Astrocyte (in vitro differentiated cells and primary cell): ENCODE measurements around the gene FHIP2A. TPM values are rescaled to one million over a fixed set of nuclear protein-coding genes. Genes with fewer than 3 reads are reported as not detected.
"Not testable (repeated sequence)": the region's sequence is repeated elsewhere in the genome, so short reads cannot be mapped to it uniquely, and the experiment has no call there.

Source experiments
- DNase-seq: peaks from one replicate; pipeline ENCODE4 v3.0.0-alpha.2; 2010; ENCODE audit warnings: low read depth
- FAIRE-seq: peaks from 2 replicates; lab custom pipeline; 2011; peaks lifted over from hg19 to GRCh38; lab: Jason Lieb, UNC
- H2AFZ ChIP-seq: 2 replicates; pipeline ENCODE4 v1.6.0; 2012; ENCODE audit warnings: low read depth, low read length, inconsistent platforms
- H3K27ac ChIP-seq: 2 replicates; pipeline ENCODE4 v1.5.1; 2011; ENCODE audit warnings: low read depth, low read length, inconsistent platforms
- H3K27me3 ChIP-seq: 2 replicates; pipeline ENCODE4 v1.6.0; 2011; ENCODE audit warnings: low read length, inconsistent platforms; ENCODE audit not compliant: insufficient read depth
- H3K36me3 ChIP-seq: 2 replicates; pipeline ENCODE4 v1.5.1; 2011; ENCODE audit warnings: low read length, inconsistent platforms; ENCODE audit not compliant: insufficient read depth
- H3K4me1 ChIP-seq: 2 replicates; pipeline ENCODE4 v1.5.1; 2011; ENCODE audit warnings: low read length, inconsistent platforms; ENCODE audit not compliant: insufficient read depth
- H3K4me2 ChIP-seq: 2 replicates; pipeline ENCODE4 v1.6.0; 2012; ENCODE audit warnings: low read length, inconsistent platforms
- H3K4me3 ChIP-seq: 2 replicates; pipeline ENCODE4 v1.5.1; 2011; ENCODE audit warnings: low read depth, mild to moderate bottlenecking, low read length, inconsistent platforms; ENCODE audit not compliant: insufficient read depth
- H3K79me2 ChIP-seq: 2 replicates; pipeline ENCODE4 v1.6.0; 2012; ENCODE audit warnings: mild to moderate bottlenecking, low read length, inconsistent platforms; ENCODE audit not compliant: insufficient read depth
- H3K9ac ChIP-seq: 2 replicates; pipeline ENCODE4 v1.6.0; 2012; ENCODE audit warnings: mild to moderate bottlenecking, low read length, inconsistent platforms
- H3K9me3 ChIP-seq: 2 replicates; pipeline ENCODE4 v1.5.1; 2012; ENCODE audit warnings: low read depth, mild to moderate bottlenecking, low read length, inconsistent platforms; ENCODE audit not compliant: insufficient read depth
- H4K20me1 ChIP-seq: 2 replicates; pipeline ENCODE4 v1.6.0; 2012; ENCODE audit warnings: low read length, inconsistent platforms; ENCODE audit not compliant: insufficient read depth
- H3K27ac Mint-ChIP-seq: one replicate; pipeline ENCODE4 v1.8.0; 2021; ENCODE audit warnings: mild to moderate bottlenecking, mixed read lengths; ENCODE audit not compliant: unreplicated experiment
- H3K27me3 Mint-ChIP-seq: one replicate; pipeline ENCODE4 v1.8.0; 2021; ENCODE audit warnings: low read depth, mixed read lengths; ENCODE audit not compliant: unreplicated experiment
- H3K36me3 Mint-ChIP-seq: one replicate; pipeline ENCODE4 v1.8.0; 2021; ENCODE audit warnings: low read depth, mixed read lengths; ENCODE audit not compliant: unreplicated experiment
- H3K4me1 Mint-ChIP-seq: one replicate; pipeline ENCODE4 v1.8.0; 2021; ENCODE audit warnings: low read depth, mixed read lengths; ENCODE audit not compliant: unreplicated experiment
- H3K4me3 Mint-ChIP-seq: one replicate; pipeline ENCODE4 v1.8.0; 2021; ENCODE audit warnings: mild to moderate bottlenecking, moderate library complexity, mixed read lengths; ENCODE audit not compliant: unreplicated experiment
- H3K9me3 Mint-ChIP-seq: one replicate; pipeline ENCODE4 v1.8.0; 2021; ENCODE audit warnings: mild to moderate bottlenecking, mixed read lengths; ENCODE audit not compliant: unreplicated experiment
- EZH2 ChIP-seq: IDR thresholded peaks from 2 replicates; pipeline ENCODE4 v1.6.1; 2012; ENCODE audit warnings: mild to moderate bottlenecking, low read length, inconsistent platforms; ENCODE audit not compliant: insufficient read depth
- total RNA-seq: library from RNA; stranded (reverse); gene quantifications from 2 replicates; pipeline ENCODE4 v1.2.1, GENCODE V29; 2021
- TF ChIP-seq, protein P1 (sequence below): IDR thresholded peaks from 2 replicates; pipeline ENCODE4 v1.5.1; 2011; ENCODE audit warnings: low read depth, mild to moderate bottlenecking, inconsistent platforms, low read length, moderate library complexity; ENCODE audit not compliant: insufficient read depth

Gene FHIP2A
- total RNA-seq, 1 donor from 2014 or later = 38.2 TPM

DNA sequence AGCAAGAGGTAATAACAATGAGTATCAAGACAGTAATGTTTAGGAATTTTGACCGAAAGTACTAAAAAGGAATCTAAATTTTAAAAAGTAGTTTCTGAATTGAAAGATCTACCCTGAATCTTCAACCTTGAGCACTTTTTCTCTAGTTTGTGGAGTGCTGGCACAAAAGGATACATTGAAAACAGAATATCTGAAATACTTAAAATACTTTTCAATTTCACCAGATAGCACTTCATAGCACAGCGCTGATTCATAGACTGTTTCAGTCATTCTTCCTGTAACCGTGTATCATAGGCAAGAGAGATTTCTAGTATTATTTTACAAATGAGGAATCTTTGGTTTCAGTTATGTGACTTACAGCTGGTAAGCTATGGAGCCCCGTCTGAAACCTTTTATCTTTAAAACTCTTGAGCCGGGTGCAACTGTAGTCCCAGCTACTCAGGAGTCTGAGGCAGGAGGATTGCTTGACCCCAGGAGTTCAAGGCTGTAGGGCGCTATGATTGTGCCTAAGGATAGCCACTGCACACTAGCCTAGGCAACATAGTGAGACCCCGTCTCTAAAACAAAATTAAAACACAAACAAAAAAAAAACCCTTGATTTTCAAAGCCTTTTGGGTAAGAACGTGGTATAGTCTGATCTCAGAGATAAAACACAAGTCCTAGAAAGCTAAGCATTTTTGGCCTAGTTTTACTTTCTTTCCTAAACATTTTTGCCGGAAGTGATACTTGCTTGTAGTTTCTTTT is 35.1 kb downstream of the FHIP2A start:
- DNase-seq (peak; percentile 91), FAIRE-seq (peak; percentile 96)
- Mint-ChIP-seq H3K4me3 (peak overlapping the region; percentile 48), H3K27me3 (no peaks in the 10 kb centered on the region), H3K9me3 (no peaks in the 10 kb centered on the region), H3K4me1 (peaks cover 36% of the 10 kb centered on the region), H3K27ac (peak overlapping the region; percentile 99), H3K36me3 (peaks cover 7% of the 10 kb centered on the region)
- Histone ChIP-seq H2AFZ (no peak overlapping the region), H3K27ac (peak overlapping the region; percentile 94), H3K36me3 (peaks cover 36% of the 10 kb centered on the region), H4K20me1 (no peaks in the 10 kb centered on the region), H3K27me3 (no peaks in the 10 kb centered on the region), H3K9ac (peak overlapping the region; percentile 79), H3K4me1 (peaks cover 23% of the 10 kb centered on the region), H3K79me2 (peaks cover 13% of the 10 kb centered on the region), H3K9me3 (no peaks in the 10 kb centered on the region), H3K4me2 (peak overlapping the region; percentile 79), H3K4me3 (peak overlapping the region; percentile 34)
- TF ChIP-seq EZH2 = no peak
- TF ChIP-seq, protein P1, sequence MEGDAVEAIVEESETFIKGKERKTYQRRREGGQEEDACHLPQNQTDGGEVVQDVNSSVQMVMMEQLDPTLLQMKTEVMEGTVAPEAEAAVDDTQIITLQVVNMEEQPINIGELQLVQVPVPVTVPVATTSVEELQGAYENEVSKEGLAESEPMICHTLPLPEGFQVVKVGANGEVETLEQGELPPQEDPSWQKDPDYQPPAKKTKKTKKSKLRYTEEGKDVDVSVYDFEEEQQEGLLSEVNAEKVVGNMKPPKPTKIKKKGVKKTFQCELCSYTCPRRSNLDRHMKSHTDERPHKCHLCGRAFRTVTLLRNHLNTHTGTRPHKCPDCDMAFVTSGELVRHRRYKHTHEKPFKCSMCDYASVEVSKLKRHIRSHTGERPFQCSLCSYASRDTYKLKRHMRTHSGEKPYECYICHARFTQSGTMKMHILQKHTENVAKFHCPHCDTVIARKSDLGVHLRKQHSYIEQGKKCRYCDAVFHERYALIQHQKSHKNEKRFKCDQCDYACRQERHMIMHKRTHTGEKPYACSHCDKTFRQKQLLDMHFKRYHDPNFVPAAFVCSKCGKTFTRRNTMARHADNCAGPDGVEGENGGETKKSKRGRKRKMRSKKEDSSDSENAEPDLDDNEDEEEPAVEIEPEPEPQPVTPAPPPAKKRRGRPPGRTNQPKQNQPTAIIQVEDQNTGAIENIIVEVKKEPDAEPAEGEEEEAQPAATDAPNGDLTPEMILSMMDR = no peak

DNA sequence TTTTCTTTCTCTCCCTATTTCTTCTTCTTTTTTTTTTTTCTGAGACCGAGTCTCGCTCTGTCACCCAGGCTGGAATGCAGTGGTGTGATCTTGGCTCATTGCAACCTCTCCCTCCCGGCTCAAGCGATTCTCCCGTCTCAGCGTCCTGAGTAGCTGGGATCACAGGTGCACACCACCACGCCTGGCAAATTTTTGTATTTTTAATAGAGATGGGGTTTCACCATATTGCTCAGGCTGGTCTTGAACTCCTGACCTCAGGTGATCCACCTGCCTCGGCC is 35.6 kb downstream of the FHIP2A start:
- Histone ChIP-seq H3K9ac (peak overlapping the region; percentile 79), H3K79me2 (peaks cover 13% of the 10 kb centered on the region)

DNA sequence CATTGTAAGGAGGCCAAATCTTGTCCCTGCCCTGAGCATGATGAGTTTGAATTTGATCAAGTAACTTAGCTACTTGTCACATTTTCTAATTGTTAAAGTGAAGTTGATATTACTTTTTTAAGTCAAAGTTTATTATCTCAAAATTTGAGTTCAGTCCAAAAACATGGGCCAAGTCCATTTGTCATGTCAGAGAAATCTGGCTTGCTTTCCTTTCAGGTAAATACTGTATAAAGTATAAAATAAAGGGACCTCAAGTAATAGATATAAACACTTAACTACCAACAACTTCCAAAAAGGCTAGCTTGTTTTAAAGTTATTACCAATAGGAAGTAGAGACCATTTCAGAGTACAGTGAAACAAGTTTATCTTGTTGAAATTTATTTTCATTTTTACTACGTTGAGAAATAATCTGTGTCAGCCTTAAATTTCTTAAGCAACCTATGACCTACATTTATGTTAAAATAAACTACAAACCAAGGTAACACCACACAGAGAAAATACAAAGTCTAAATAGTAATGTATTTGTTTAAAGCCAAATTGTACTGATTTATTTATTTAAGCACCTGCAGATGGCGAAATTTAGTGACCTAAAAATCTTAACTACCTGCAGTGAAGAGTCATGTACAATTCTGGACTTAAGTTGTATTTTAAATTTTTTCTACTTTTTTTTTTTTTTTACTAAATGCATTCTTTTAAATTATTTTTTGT is 36.5 kb downstream of the FHIP2A start:
- Histone ChIP-seq H3K27me3 (no peaks in the 10 kb centered on the region), H3K36me3 (peaks cover 35% of the 10 kb centered on the region), H3K9ac (no peak overlapping the region), H4K20me1 (no peaks in the 10 kb centered on the region), H3K4me1 (peaks cover 23% of the 10 kb centered on the region), H3K4me2 (no peak overlapping the region), H3K9me3 (no peaks in the 10 kb centered on the region), H3K4me3 (no peak overlapping the region), H2AFZ (no peak overlapping the region), H3K27ac (peak overlapping the region; percentile 94), H3K79me2 (peaks cover 14% of the 10 kb centered on the region)
- Mint-ChIP-seq H3K27me3 (no peaks in the 10 kb centered on the region), H3K9me3 (no peaks in the 10 kb centered on the region), H3K27ac (peak overlapping the region; percentile 99), H3K36me3 (peaks cover 7% of the 10 kb centered on the region), H3K4me3 (no peak overlapping the region), H3K4me1 (peaks cover 36% of the 10 kb centered on the region)
- DNase-seq (no peak), FAIRE-seq (no peak)
- no peak for TF ChIP-seq EZH2
- TF ChIP-seq, protein P1 = no peak

More for the DNA sequence above, 35.6 kb downstream of the FHIP2A start:
- Histone ChIP-seq H3K4me2 (peak overlapping the region; percentile 79), H3K4me1 (peaks cover 23% of the 10 kb centered on the region), H3K27ac (peak overlapping the region; percentile 94), H3K36me3 (peaks cover 34% of the 10 kb centered on the region)
- not testable (repeated sequence) for DNase-seq, FAIRE-seq, H3K9me3 ChIP-seq, H4K20me1 ChIP-seq, H3K27me3 ChIP-seq, H3K9me3 Mint-ChIP-seq, H2AFZ ChIP-seq, H3K27me3 Mint-ChIP-seq, H3K36me3 Mint-ChIP-seq, H3K4me3 ChIP-seq, H3K4me3 Mint-ChIP-seq
- peak overlapping the region; percentile 99 for H3K27ac Mint-ChIP-seq
- H3K4me1 Mint-ChIP-seq = peaks cover 36% of the 10 kb centered on the region
